ENCODE data around the gene THSD4.

THSD4 gene

DNA sequence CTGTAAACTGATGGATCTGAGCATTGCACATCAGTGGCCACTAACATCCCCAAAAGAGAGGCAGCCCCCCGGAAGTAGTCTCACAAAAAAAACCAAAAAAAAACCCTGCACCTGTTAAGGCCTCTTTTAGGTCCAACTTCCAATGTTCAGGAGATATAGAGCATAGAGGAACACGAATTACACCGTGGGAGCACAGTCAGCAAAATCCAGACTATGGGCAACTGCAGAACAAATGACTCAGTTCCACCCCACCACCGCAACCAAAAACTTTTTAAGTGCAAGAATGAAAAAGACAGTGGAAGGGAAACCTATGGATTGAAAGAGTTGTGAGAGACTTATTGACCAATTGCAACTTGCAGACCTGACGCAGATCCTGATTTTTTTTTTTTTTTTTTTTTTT, 652.9 kb downstream of the THSD4 start:
- no peak overlapping the region for H3K4me3 ChIP-seq (replicated peaks; ENCODE audit: insufficient read depth, low read length)
- TF ChIP-seq SPI1 (IDR thresholded peaks at IDR 0.05; ENCODE audit: borderline replicate concordance, low read depth) (no peak), GABPA (IDR thresholded peaks at IDR 0.05; ENCODE audit: low read depth) (no peak), POLR2AphosphoS5 (IDR thresholded peaks at IDR 0.05; ENCODE audit: low read depth) (no peak)
- TF ChIP-seq, protein P1, sequence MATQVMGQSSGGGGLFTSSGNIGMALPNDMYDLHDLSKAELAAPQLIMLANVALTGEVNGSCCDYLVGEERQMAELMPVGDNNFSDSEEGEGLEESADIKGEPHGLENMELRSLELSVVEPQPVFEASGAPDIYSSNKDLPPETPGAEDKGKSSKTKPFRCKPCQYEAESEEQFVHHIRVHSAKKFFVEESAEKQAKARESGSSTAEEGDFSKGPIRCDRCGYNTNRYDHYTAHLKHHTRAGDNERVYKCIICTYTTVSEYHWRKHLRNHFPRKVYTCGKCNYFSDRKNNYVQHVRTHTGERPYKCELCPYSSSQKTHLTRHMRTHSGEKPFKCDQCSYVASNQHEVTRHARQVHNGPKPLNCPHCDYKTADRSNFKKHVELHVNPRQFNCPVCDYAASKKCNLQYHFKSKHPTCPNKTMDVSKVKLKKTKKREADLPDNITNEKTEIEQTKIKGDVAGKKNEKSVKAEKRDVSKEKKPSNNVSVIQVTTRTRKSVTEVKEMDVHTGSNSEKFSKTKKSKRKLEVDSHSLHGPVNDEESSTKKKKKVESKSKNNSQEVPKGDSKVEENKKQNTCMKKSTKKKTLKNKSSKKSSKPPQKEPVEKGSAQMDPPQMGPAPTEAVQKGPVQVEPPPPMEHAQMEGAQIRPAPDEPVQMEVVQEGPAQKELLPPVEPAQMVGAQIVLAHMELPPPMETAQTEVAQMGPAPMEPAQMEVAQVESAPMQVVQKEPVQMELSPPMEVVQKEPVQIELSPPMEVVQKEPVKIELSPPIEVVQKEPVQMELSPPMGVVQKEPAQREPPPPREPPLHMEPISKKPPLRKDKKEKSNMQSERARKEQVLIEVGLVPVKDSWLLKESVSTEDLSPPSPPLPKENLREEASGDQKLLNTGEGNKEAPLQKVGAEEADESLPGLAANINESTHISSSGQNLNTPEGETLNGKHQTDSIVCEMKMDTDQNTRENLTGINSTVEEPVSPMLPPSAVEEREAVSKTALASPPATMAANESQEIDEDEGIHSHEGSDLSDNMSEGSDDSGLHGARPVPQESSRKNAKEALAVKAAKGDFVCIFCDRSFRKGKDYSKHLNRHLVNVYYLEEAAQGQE (IDR thresholded peaks at IDR 0.05; ENCODE audit: insufficient replicate concordance, low read depth): no peak
- TF ChIP-seq, protein P2, sequence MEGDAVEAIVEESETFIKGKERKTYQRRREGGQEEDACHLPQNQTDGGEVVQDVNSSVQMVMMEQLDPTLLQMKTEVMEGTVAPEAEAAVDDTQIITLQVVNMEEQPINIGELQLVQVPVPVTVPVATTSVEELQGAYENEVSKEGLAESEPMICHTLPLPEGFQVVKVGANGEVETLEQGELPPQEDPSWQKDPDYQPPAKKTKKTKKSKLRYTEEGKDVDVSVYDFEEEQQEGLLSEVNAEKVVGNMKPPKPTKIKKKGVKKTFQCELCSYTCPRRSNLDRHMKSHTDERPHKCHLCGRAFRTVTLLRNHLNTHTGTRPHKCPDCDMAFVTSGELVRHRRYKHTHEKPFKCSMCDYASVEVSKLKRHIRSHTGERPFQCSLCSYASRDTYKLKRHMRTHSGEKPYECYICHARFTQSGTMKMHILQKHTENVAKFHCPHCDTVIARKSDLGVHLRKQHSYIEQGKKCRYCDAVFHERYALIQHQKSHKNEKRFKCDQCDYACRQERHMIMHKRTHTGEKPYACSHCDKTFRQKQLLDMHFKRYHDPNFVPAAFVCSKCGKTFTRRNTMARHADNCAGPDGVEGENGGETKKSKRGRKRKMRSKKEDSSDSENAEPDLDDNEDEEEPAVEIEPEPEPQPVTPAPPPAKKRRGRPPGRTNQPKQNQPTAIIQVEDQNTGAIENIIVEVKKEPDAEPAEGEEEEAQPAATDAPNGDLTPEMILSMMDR (IDR thresholded peaks at IDR 0.05; ENCODE audit: insufficient read depth, low read length): no peak
- DNase-seq (ENCODE audit: low read depth in 1 of 2, low spot score in 1 of 2): no peak
- H3K27me3 ChIP-seq (ENCODE audit: insufficient read depth, poor library complexity, severe bottlenecking): no peaks in the 10 kb centered on the region
- H3K27ac ChIP-seq (replicated peaks): no peak overlapping the region

DNA sequence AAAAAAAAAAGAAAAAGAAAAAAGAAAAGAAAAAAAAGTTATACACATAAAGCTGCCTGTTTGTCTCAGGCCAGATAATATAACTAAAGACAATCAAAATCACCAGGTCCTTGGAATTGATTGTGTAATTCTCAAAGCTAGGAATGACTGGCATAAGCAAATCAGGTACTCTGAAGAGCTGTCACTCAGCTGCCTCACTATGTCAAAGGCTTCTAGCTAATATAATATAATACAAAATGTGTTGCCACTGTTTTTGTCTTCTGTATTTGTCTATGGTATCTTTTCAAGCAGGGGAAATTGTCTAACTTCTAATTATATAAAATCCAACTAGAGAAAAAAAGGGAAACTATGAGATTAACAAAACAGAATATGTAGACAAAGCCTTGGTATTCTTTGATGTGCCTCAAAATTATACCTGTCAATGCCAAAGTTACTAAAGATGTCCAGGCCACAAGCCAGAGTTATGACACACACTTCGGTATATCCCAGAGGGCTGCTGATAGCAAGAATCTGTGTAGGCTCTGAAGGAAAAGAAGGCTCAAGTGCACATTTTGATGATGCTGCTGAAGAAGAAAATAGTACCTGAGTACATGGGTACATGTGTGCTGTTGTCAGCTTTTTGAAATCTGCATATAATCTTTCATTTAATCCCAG, 658.1 kb downstream of the THSD4 start:
- TF ChIP-seq, protein P2 (IDR thresholded peaks at IDR 0.05; ENCODE audit: insufficient read depth, low read length): no peak
- TF ChIP-seq SPI1 (IDR thresholded peaks at IDR 0.05; ENCODE audit: borderline replicate concordance, low read depth) (no peak), POLR2AphosphoS5 (IDR thresholded peaks at IDR 0.05; ENCODE audit: low read depth) (no peak), GABPA (IDR thresholded peaks at IDR 0.05; ENCODE audit: low read depth) (no peak)
- TF ChIP-seq, protein P1 (IDR thresholded peaks at IDR 0.05; ENCODE audit: insufficient replicate concordance, low read depth): no peak
- Histone ChIP-seq H3K27ac (replicated peaks) (no peak overlapping the region), H3K27me3 (ENCODE audit: insufficient read depth, poor library complexity, severe bottlenecking) (no peaks in the 10 kb centered on the region), H3K4me3 (replicated peaks; ENCODE audit: insufficient read depth, low read length) (no peak overlapping the region)
- no peak for DNase-seq (ENCODE audit: low read depth in 1 of 2, low spot score in 1 of 2)

DNA sequence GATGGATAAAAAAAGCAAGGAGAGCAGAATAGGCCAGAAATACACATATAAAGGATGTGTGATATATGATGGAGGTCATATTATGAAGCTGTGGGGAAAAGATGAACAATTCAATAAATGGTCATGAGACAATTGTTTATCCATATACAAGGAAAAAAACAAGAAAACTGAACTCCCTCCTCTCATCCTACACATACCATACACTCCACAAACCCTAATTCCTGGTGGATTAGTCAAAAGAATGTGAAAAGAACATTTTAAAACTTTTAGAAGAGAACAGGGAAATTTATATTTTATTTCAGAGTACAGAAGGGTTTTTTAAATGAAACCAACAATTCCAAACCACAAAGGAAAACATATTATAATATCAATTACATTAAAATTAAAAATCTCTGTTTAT, 660.6 kb downstream of the THSD4 start:
- Histone ChIP-seq H3K27ac (replicated peaks) (no peak overlapping the region), H3K27me3 (ENCODE audit: insufficient read depth, poor library complexity, severe bottlenecking) (no peaks in the 10 kb centered on the region), H3K4me3 (replicated peaks; ENCODE audit: insufficient read depth, low read length) (no peak overlapping the region)
- no peak for DNase-seq (ENCODE audit: low read depth in 1 of 2, low spot score in 1 of 2)
- TF ChIP-seq GABPA (IDR thresholded peaks at IDR 0.05; ENCODE audit: low read depth): no peak

DNA sequence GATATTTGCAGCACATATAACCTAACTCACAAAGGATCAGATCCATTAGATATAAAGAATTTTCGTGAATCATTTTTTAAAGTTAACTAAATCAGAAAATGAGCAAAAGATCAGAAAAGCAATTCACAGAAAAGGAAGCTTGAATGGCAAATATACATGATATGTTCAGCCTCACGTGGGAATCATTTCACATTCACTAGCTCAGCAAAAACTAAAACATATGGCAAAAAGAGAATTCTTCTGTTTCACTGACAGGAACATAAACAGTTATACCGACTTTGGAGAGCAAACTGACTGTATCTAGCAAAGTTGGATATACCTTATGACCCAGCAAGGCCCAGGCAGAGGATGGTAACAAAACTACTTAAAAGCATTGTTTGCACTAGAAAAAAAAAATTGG, 661.0 kb downstream of the THSD4 start:
- DNase-seq (ENCODE audit: low read depth in 1 of 2, low spot score in 1 of 2): no peak
- Histone ChIP-seq H3K27me3 (ENCODE audit: insufficient read depth, poor library complexity, severe bottlenecking) (no peaks in the 10 kb centered on the region), H3K27ac (replicated peaks) (no peak overlapping the region), H3K4me3 (replicated peaks; ENCODE audit: insufficient read depth, low read length) (no peak overlapping the region)
- TF ChIP-seq GABPA (IDR thresholded peaks at IDR 0.05; ENCODE audit: low read depth) (no peak), POLR2AphosphoS5 (IDR thresholded peaks at IDR 0.05; ENCODE audit: low read depth) (no peak), SPI1 (IDR thresholded peaks at IDR 0.05; ENCODE audit: borderline replicate concordance, low read depth) (no peak)
- TF ChIP-seq, protein P2 (IDR thresholded peaks at IDR 0.05; ENCODE audit: insufficient read depth, low read length): no peak
- TF ChIP-seq, protein P1 (IDR thresholded peaks at IDR 0.05; ENCODE audit: insufficient replicate concordance, low read depth): no peak

All from HL-60 (cell line).